GM18505 (cell line): Measurements from ENCODE around the gene TNFAIP3.

Experiments used
- ATAC-seq: cut with Tn5 transposase; IDR thresholded peaks from one replicate; pipeline ENCODE4 v1.9.1; 2021; ENCODE audit not compliant: unreplicated experiment
- POLR2A ChIP-seq: IDR thresholded peaks from 4 replicates; pipeline ENCODE4 v1.6.1; 2011; ENCODE audit warnings: borderline replicate concordance; ENCODE audit not compliant: insufficient read depth, insufficient read length; ENCODE audit errors: extremely low read depth

The TNFAIP3 gene

GRCh38 chr6:137903274-137903932 lies 36.3 kb downstream of the TNFAIP3 start:
- TF ChIP-seq POLR2A = no peak
- ATAC-seq = no peak

- no peak for TF ChIP-seq POLR2A
- ATAC-seq = peak; percentile 67
Observed at GRCh38 chr6:137903933-137904821, 37.1 kb downstream of the TNFAIP3 start.

GRCh38 chr6:137904822-137905617 lies 38.0 kb downstream of the TNFAIP3 start:
- peak; percentile 33 for ATAC-seq
- TF ChIP-seq POLR2A = peak; percentile 55

- TF ChIP-seq POLR2A = no peak
- ATAC-seq = no peak
Observed at GRCh38 chr6:137906020-137906472, 39.0 kb downstream of the TNFAIP3 start.

GRCh38 chr6:137907170-137907569 lies 40.1 kb downstream of the TNFAIP3 start:
- no peak for ATAC-seq
- no peak for TF ChIP-seq POLR2A

- TF ChIP-seq POLR2A = no peak
Observed at GRCh38 chr6:137909533-137909932, 42.5 kb downstream of the TNFAIP3 start.

GRCh38 chr6:137910424-137910834 lies 43.4 kb downstream of the TNFAIP3 start:
- TF ChIP-seq POLR2A = peak; percentile 18
- ATAC-seq = no peak

More at GRCh38 chr6:137909533-137909932, 42.5 kb downstream of the TNFAIP3 start:
- no peak for ATAC-seq

GRCh38 chr6:137910843-137911456 lies 43.9 kb downstream of the TNFAIP3 start:
- no peak for ATAC-seq

GRCh38 chr6:137911675-137912191 lies 44.7 kb downstream of the TNFAIP3 start:
- no peak for ATAC-seq
- no peak for TF ChIP-seq POLR2A

More at GRCh38 chr6:137910843-137911456, 43.9 kb downstream of the TNFAIP3 start:
- no peak for TF ChIP-seq POLR2A

- TF ChIP-seq POLR2A = no peak
- no peak for ATAC-seq
Observed at GRCh38 chr6:137912813-137913212, 45.8 kb downstream of the TNFAIP3 start.

- ATAC-seq = no peak
Observed at GRCh38 chr6:137913434-137913833, 46.4 kb downstream of the TNFAIP3 start.

GRCh38 chr6:137913996-137914529 lies 47.0 kb downstream of the TNFAIP3 start:
- ATAC-seq = no peak
- TF ChIP-seq POLR2A = no peak

More at GRCh38 chr6:137913434-137913833, 46.4 kb downstream of the TNFAIP3 start:
- no peak for TF ChIP-seq POLR2A
